G401 (cell line): ENCODE data around the gene KCNMA1. TPM values are rescaled to one million over a fixed set of nuclear protein-coding genes. Genes with fewer than 3 reads are reported as not detected.

ENCODE experiments used
- DNase-seq: peaks from one replicate; pipeline ENCODE4 v3.0.0-alpha.2; 2015; ENCODE audit warnings: low spot score
- in situ Hi-C: cut with HindIII; loops from 2 replicates; pipeline ENCODE4 v1.10.0; 2016; ENCODE audit warnings: low sequenced_read_pairs, mixed read lengths
- total RNA-seq: library from RNA; depleted of rRNA; stranded (reverse); fragments of >200 nt; shearing (Covaris generic); gene quantifications from 2 replicates; pipeline ENCODE4 v1.2.3, GENCODE V29; 2014

The KCNMA1 gene
- total RNA-seq, 1 experiment from 2014 or later = 0.81 TPM

DNA sequence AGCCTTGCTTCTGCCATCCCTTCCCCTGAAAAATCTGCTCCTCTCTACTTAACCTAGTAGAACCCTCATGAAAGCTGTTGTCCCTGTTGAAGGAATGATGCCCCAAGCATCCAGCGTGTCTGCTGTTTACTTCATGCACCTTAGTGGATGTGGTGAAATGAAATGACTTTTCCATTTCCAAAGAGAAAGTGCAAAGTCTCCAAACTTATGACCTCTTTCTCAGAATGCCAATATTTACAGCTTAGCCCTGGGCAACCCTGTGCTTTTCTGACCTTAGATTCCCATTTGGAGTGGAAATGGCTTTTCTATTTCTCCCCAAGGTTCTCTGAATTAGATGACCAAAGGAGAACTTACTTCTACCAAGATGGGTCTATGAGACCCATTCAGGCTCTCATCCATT, 256.9 kb downstream of the KCNMA1 start:
- in situ Hi-C loops = no loop called here

DNA sequence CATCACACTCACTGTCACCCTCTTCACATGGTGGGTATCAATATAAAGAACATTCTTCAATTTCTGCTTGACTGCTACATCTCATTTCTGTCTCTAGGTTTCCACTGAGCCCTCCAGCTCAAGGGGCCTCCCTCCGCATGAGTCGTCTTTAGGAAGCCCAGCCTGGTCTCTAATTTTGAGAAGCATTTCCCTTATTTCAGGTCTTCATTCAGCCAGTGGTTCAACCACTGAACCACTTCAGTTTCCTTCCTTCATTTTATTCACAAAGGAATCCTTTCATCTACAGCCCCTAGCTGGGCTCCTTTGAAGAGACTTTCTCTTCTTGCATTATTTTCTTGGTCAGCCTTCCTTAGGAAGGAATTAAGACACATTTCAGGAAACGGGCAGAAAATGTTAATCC, 257.4 kb downstream of the KCNMA1 start:
- in situ Hi-C loops = no loop called here
- no peak for DNase-seq

More for the DNA sequence above, 256.9 kb downstream of the KCNMA1 start:
- DNase-seq = no peak

DNA sequence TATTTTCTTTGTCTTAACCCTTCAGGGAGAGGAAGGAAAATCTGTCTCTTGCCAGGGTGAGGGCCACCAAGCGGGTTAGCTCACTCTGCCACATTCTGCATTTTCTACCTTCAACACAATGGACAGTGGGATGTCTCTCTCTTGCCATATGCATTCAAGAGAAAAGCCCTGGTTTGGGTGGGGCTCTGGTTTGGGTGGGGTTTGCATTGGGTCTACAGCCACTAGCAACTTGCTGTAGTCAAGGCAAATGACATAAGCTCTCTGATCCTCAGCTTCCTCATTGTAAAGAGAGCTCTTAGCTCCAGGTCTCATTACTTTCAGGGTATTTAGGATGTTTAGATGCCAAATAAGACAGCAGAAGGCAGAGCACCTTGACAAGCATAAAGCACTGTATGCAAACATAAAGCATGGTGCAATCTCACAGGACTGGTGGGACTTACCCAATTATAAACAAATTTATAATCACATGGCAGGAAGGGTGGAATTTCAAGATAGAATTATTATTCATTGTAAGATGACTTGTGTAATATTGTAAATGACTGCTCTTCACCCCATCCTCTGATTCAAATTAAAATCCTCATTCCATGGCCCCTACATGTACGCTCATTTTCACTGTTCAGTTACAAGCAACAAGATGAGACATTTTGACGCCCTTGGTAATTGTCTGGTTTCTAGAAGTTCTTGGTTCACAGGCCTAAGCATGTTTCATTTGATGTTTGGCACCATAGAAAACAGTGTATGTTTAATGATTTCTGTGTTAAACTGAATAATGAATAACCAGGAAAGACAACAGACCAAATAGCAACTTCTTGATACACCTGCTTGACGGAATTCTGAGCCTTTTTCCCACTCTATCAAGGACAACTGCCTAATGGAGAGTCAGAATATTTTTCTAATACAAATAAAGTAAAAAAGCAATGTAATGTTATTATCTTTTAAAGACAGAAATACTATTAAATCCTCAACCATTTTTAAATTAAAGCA, 258.9 kb downstream of the KCNMA1 start:
- DNase-seq = no peak
- in situ Hi-C loops = no loop called here

DNA sequence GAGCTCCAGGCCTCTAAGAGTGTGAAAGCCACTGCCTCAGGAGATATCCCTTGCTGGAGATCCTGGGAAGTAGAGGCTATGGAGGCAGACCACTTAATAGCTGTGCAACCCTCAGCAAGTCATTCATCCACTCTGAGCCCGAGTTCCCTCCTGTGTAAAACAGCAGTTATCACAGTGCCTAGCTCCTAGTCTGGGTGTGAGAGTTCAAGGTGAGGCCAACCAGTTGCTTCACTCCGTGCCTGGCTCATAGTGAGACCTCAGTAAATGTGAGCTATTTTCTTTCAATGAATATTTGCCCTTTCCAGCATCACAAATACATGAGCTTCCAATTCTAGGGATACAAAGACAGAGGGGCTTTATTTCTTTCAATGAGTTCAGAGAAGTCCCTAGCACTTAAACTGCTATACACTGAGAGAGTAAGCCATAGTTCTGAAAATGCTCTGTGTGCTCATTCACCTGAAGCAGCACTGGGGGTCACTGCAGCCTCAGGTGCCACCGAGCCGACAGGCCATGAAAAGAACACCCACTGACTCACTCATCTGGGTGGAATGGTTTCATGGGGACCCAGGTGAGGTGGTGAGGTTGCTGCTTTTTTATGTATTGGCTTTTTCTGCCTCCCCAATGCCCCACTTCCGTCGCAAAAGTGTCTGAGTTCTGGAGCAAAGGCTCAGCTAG, 259.8 kb downstream of the KCNMA1 start:
- DNase-seq = no peak
- in situ Hi-C loops = no loop called here

DNA sequence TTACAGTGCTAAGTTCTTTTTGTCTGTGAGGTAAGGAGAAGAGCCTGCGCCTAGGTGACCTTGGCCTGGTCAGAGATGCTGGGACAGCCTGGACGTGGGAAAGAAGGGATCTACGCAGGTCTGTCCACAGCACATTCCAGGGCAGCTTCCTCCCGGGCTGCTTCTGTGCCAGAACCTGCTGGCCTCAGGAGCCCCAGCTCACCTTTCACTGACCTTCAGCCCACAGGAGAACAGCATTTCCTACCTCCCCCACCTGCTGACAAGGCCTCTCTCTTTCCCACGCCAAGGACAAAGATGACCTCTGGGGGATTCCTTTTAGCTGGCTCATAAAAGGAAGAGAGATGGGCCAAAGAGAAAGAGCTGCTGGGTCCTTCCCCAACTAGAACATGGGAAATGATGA, 260.6 kb downstream of the KCNMA1 start:
- no peak for DNase-seq
- in situ Hi-C loops = no loop called here

DNA sequence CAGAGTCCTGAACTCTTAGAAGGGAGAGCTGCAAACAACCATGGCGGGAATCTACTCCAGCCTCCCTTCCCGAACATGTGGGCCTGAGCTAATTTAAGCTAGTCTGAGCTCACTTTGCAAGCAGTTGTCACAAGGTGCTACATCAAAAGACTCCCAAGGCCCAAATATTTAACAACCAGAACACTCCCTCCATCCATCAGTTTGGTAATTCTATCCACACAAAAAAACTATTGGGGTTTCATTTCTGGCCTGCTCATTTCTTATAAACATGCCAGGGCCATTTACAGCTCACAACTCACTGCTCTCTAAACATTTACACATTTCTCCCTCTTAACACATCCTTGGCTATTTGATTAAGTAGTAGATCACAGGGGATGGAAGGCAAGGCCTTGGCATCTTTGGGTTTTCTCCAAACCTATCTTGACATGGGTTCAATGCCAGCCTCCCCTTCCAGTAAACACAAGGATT, 263.4 kb downstream of the KCNMA1 start:
- in situ Hi-C loops = no loop called here
- DNase-seq = no peak

DNA sequence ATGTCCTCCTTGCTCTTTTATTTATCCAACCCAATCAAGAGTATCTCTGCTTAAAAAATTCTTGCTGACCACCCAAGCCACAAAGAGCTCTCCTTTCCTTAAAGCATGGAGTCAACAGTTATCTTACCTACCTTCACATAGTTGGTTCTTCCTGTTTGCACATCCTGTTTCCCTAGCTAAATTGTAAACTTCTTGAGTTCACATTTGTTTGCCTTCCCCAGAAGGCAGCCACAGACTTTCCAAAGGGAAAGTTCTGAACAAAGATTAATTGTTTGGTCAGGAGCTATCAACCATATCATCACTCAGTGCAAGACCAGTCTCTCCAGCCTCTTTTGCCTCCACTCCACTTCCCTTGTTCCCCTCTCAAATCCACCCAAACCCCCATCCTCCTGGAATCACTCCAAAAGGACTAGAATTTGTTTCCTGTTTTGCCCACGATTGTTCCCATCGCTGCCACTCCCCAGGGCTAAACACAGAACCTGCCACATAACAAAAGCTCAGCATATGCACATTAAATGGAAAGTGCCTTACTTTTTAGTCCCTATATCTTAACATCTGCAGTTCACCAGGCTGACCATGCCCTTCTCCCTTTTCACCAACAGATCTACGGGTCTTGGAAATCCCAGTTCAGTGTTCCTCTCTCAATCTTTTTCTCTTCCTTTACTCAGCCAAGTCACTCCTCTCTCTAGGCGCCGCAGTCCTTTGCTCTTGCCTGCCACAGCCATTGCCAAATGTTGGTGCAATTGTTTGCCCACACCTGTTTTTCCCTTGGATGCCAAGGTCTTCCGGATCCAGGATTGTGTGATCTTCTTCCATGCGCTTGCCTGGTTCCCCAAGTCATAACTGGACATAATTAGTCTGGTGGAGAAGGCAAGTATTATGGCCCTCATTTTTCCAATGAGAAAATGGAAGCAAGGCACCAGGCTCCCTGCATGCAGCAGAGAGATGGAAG, 265.5 kb downstream of the KCNMA1 start:
- in situ Hi-C loops = no loop called here
- DNase-seq = no peak

DNA sequence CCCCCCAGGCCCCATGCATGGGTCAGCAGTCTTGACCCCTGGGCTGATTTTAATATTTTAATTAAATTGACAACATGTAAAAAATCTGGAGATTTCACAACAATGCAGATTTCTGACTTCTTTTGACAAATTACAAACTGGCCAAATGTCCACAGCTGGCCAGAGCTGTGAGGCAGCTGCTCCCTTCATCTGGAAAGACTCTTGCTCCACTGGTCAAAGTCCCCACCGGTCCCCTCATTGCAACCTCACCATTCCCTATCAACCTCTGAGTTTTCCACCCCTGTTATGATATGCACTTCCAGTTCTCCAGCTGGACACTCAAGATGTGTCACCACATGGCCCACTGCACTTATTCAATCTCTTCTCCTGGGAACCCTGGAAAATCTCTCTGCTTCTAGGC, 266.2 kb downstream of the KCNMA1 start:
- DNase-seq = no peak
- in situ Hi-C loops = no loop called here

DNA sequence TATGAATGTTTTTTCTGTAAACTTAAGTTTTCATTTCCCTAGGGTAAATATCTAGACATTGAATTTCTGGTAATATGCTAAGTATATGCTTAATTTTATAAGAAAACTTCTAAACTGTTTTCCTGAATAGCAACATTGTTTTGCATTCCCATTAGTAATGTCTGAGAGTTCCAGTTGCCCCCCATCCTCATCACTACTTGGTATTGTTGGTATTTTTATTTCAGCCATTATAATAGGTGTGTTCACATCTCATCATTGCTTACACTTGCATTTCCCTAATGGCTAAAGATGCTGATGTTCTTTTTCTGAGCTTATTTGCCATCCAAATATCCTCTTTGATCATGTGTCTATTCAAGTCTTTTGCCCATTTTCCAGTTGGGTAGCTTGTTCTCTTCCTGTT, 269.6 kb downstream of the KCNMA1 start:
- in situ Hi-C loops = no loop called here
- no peak for DNase-seq

DNA sequence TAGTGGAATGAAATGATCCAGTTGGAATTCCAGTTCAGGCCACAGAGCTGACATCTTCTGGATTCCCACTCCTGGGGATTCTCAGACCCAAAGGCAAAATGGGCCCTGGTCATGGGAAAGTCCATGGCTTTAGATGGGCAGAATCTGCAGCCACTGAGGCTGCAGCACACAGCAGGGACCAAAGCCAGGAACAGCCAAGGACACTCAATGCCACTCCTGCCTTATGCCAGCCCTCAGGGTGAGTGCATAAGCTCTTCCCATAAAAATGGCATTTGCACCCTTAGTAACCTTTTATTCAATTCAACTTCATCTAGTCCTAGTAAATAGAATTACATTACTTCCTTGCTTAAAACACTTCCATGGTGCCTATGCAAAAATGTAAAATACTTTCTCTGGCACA, 274.4 kb downstream of the KCNMA1 start:
- in situ Hi-C loops = no loop called here
- DNase-seq = peak; percentile 3

DNA sequence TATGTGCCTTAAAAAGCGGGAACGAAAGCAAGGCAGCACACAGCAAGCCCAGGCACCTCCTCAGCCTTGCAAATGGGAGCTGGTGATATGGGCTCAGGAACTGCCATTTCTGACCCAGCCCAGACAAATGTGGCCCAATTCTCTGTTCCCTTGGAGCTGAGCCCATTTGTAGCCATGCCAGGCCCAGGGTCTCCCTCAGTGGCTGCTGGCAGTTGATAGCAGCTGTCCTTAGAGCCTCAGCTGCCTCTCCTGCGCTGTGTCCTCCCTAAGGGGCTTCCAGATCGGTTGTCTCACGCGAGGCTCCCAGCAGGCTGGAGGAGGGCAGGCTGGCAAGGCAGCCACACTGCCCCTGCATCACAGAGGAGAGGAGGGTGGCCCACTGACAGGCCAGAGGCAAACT, 275.8 kb downstream of the KCNMA1 start:
- DNase-seq = no peak
- in situ Hi-C loops = no loop called here

DNA sequence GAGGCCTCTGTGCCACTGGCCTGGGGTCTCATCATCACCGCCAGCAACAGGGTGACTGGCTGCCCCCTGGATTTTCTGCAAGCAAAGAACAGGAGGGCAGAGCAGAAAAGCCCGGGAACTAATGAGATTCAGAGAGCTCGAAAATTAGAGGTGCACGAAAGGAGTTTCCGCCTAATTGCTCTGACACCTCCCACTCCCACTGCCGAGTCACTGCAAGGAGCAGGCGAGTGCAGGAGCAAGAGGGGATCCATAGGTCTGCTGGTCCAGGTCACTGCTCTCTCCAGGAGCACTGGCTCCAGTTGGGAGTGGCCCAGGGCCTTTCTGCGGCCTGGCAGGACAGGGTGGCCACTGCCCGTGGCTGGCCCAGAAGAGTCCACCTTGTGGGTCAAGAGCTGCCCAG, 276.2 kb downstream of the KCNMA1 start:
- in situ Hi-C loops = no loop called here
- DNase-seq = no peak

DNA sequence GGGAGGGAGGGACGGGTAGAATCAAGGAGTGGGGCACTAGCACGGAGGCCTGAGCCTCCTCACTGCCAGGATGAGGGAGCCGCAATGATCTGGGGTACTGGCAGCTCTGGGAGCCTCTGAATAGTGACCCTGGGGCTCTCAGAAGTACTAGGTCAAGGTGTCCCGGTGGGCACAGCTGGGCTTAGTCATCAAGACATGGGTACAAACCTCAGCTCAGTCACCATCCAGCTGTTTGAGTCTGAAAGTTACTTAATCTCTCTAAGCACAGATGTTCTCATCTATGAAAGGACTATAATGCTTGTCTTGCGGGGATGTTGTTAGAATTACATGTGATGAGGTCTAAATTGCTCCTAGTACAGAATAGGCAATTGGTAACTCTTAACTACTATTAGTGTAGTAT, 276.8 kb downstream of the KCNMA1 start:
- in situ Hi-C loops = no loop called here
- DNase-seq = no peak

DNA sequence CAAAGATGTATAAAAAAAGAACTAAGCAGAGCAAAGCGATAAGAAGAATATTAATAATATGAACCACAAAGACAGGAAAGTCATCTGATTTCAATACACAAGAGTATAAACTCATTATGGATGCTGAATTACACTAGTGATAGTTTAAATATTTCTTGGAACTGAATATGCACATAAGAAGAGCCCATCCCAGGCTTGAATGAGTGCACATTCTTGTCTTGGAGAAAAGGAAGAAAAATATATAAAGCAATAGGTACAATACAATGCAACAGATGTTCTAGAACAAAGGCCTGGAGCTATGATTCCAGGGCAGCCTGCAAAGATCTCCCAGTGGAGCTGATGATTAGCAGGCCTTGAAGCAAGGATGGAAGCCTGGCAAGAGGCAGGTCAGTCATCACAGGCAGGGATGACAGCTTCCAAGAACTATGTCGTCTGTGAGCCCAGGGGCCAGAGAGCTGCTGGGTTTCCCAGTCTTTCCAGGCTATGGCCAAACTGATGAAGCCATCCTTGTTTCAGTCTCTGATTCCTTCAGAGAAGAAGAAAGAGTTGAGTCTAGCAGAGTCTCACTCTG, 277.6 kb downstream of the KCNMA1 start:
- in situ Hi-C loops = no loop called here
- no peak for DNase-seq

DNA sequence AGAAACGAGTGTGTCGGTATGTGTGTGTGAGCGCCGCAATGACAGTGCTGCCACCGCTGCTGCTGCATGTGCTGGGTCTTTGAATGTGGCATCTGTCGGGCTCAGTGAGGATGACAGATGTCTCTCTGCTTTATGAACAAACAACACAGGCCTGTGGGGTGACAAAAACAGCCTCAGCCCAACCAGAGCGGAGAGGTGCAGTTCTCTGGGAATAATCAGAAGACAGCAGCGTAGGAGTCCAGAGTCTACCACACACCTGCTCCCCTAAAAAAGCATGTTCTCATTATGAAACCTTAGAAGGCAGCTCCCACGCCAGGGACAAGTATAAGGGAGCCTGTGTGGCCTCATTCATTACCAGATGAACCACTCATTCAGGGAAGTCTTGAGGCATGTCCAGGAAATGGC, 278.3 kb downstream of the KCNMA1 start:
- no peak for DNase-seq
- in situ Hi-C loops = no loop called here

DNA sequence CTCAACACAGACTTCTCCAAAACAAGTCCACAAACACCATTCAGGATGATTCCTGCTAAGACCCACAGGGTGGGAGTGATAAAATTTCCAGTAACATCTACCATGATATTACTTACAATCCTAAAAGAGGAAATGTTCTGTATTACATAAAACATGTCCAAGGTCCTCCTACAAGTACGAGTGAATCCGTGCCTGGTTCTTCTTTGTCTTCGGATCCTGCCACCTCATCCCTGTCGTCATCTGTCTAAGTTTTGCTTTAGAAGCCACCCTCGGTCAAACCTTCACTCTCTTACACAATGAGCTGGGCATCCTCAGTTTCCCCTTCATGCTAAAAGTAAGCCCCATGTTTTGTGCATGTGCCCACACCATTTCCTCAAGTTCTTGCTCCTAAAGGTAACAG, 279.0 kb downstream of the KCNMA1 start:
- DNase-seq = no peak

DNA sequence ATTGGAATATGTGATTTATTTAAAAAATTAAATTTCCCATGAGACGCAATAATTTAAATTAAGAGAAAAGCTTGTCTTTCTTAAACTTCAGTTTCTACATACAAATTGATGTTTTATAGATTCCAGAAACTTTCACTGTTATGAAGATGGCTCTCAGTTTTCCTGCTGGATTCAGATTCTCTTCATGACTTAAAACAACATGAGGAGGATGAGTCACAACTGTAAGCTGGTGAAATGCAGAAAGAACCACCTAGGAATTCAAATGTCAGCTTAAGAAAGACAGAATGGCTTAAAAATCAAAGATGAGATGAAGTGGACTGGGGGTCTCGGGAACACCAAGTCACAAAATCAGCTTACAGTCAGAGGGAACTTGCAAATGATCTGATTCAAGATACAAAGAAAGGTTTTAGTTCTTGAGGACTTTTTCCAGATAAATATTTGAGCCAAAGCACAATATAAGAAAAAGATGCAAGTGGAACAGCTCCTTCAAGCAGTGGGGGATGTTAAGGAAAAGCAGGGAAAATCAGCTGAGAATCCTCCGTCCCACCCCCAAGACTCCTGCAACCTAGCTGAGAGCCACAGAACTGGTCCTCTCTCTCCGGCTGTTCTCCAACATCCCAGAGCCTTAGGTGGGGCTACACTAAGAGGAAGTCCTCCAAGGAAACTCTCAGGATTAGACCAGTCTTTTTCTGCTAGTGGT, 279.8 kb downstream of the KCNMA1 start:
- DNase-seq = no peak
- in situ Hi-C loops = no loop called here

More for the DNA sequence above, 279.0 kb downstream of the KCNMA1 start:
- in situ Hi-C loops = no loop called here

DNA sequence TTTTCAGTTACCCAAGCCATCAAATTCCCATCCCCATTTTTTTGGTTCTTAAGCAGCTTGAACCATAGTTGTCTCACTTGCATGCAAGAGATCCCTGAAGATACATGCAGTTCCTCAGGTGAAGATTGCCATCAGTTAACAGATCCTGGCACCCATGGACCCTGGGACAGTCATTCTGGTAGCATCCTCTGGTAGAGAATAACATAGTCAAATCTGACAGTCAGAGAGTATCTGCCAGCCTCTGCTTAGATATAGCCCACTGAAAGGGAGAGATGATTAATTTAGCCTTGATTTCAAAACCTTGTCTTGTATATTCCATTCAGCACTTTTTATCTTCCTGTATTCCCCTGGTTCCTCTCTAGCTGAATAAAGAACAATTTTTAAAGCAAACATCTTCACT, 280.4 kb downstream of the KCNMA1 start:
- in situ Hi-C loops = no loop called here
- no peak for DNase-seq
